Pons (tissue), 1 donor: ENCODE results near the gene NDRG3.

Source experiments
- DNase-seq: peaks from one replicate; pipeline ENCODE4 v3.0.0-alpha.2; 2016; ENCODE audit warnings: low spot score

Gene NDRG3

GRCh38 chr20:36606158-36607066 is 139.5 kb downstream of the NDRG3 start:
- no peak for DNase-seq

GRCh38 chr20:36605399-36606157 is 140.3 kb downstream of the NDRG3 start, which contains the start of gene RAB5IF:
RAB5IF (plus strand) TSS chr20:36605779; CDS start chr20:36605952, 173 bp downstream.
- DNase-seq = peak; percentile 96

DNA sequence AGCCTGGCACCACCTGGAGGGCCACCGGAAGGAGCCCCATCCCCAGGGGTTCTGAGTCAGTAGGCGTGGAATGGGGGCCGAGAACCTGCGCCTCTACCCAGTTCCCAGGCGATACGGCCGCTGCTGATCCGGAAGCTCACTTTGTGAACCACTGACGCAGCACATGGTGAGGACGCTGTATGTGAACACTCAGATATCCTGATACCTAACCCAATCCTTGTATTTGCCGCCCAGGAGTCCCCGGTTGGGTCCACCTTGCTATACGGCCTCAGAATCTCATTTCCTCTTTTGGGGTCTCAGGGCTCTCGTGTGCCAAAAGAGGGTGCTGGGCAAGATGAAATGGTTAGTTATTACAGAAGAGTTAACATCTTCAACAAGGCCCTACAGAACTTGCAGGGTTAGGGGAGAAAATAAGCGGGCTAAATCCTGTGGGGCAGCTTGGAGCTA is 140.9 kb downstream of the NDRG3 start:
- DNase-seq = no peak
